Common myeloid progenitor, CD34-positive (primary cell): Measurements from ENCODE around the gene CYP24A1.
A peak's percentile ranks its signal among the peaks of the same experiment; 100 is the strongest.

Experiments used
- CTCF ChIA-PET: fragments of 350-600 bp; sonication (Branson Sonifier 250); formaldehyde crosslinking; loops from one replicate; lab custom pipeline; 2021; ENCODE audit warnings: antibody characterized with exemption; lab: Charles Lee
- POLR2A ChIA-PET: fragments of 350-600 bp; sonication (Branson Sonifier 250); formaldehyde crosslinking; loops from one replicate; lab custom pipeline; 2021; ENCODE audit warnings: antibody characterized with exemption; lab: Charles Lee
- DNase-seq, 3 donors: peaks; one replicate each; pipeline versions ENCODE4 v3.0.0 to v3.0.0-alpha.2; 2013
- H3K27ac ChIP-seq, 2 experiments: 1 replicate in 1 of 2; 2 replicates in 1 of 2; pipeline ENCODE4 v1.7.0; 2013; ENCODE audit warnings: inconsistent platforms in 2 of 2, low read length in 2 of 2, mild to moderate bottlenecking in 2 of 2, low read depth in 1 of 2, moderate library complexity in 1 of 2; ENCODE audit not compliant: severe bottlenecking in 2 of 2, insufficient read depth in 1 of 2, poor library complexity in 1 of 2
- H3K27me3 ChIP-seq, 5 experiments: replicated peaks in 2 of 5; 1 replicate in 3 of 5; 2 replicates in 2 of 5; pipeline versions ENCODE4 v1.6.1 to v1.7.0; 2013; ENCODE audit warnings: low read length in 4 of 5, mild to moderate bottlenecking in 2 of 5, moderate library complexity in 2 of 5, inconsistent platforms in 1 of 5; ENCODE audit not compliant: insufficient read depth in 5 of 5, control insufficient read depth in 4 of 5
- H3K36me3 ChIP-seq, 4 experiments: 1 replicate in 2 of 4; 2 replicates in 2 of 4; pipeline versions ENCODE4 v1.6.1 to v1.7.0; 2013; ENCODE audit warnings: low read length in 3 of 4, control low read depth in 1 of 4, mild to moderate bottlenecking in 1 of 4; ENCODE audit not compliant: control insufficient read depth in 4 of 4, insufficient read depth in 4 of 4
- H3K4me1 ChIP-seq, 4 experiments: 1 replicate in 3 of 4; 2 replicates in 1 of 4; pipeline versions ENCODE4 v1.6.1 to v1.7.1; 2013; ENCODE audit warnings: low read length in 3 of 4, mild to moderate bottlenecking in 3 of 4, control low read depth in 1 of 4, inconsistent platforms in 1 of 4, moderate library complexity in 1 of 4; ENCODE audit not compliant: control insufficient read depth in 4 of 4, insufficient read depth in 4 of 4; ENCODE audit errors: control extremely low read depth in 1 of 4
- H3K4me3 ChIP-seq, 7 experiments: 1 replicate in 4 of 7; 2 replicates in 3 of 7; pipeline versions ENCODE4 v1.5.1 to v1.7.0; 2013; ENCODE audit warnings: mild to moderate bottlenecking in 7 of 7, low read length in 6 of 7, moderate library complexity in 6 of 7, inconsistent platforms in 2 of 7, low read depth in 2 of 7, control low read depth in 1 of 7; ENCODE audit not compliant: insufficient read depth in 4 of 7, control insufficient read depth in 1 of 7; ENCODE audit errors: extremely low read depth in 1 of 7
- H3K9me3 ChIP-seq, 5 experiments: 1 replicate in 4 of 5; 2 replicates in 1 of 5; pipeline versions ENCODE4 v1.6.1 to v1.7.1; 2013; ENCODE audit warnings: low read length in 4 of 5, mild to moderate bottlenecking in 2 of 5, inconsistent platforms in 1 of 5, low read depth in 1 of 5, moderate library complexity in 1 of 5; ENCODE audit not compliant: control insufficient read depth in 4 of 5, insufficient read depth in 2 of 5; ENCODE audit errors: control extremely low read depth in 1 of 5
- WGBS: methylation state at CpG from one replicate; pipeline ENCODE4 v1.1.5; 2013; ENCODE audit not compliant: insufficient coverage; 5-methylcytosine and 5-hydroxymethylcytosine counted together

CYP24A1 gene

DNA sequence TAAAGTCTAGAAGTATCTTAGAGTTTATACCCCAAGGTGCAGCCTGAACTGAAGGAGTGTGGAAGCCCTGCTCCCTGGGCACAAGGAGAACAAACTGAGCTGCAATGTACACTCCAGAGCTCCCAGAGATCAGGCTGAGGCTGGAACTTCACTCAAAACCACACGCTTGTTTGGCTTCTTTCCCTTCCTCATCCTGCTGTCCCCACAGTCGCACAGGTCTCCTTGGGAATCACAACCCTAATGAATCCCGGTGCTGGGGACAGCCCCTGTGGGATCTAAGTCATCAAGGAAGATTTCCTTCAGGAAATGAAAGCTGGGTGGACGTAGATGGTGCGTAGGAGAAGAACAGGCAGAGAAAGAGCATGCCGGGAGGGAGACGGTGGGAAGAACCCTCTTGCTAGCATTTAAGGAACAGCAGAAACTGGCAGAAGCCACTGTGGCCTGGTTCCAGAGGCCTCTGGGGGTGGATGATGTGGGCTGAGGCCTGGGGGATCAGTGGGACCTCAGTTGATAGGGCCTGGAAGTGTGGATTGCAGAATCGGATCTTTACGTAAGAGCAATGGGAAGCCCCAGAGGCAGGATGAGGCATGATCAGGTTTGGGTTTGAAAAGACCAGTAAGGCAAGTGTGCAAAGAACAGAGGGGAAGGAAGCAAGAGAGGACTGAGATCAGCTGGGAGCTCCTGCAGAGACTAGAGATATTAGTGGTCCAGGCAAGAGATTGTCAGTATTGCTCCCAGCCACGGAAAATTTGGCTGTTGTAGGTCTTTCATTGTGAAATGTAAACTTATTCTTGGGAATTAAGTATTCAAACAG, 21.4 kb downstream of the CYP24A1 start:
- 99% methylated on average over 10 of the region's 10 CpGs for WGBS
- DNase-seq, result no peak
- Histone ChIP-seq H3K36me3 (no peaks in the 10 kb centered on the region), H3K27ac (no peak overlapping the region), H3K4me3 (no peak overlapping the region), H3K9me3 (no peaks in the 10 kb centered on the region), H3K4me1 (no peaks in the 10 kb centered on the region), H3K27me3 (peaks cover 0 to 9% (median 2%) of the 10 kb centered on the region in 5 experiments)
- ChIA-PET POLR2A (no interaction called here), CTCF (no interaction called here)

GRCh38 chr20:54151511-54152226, 22.1 kb downstream of the CYP24A1 start:
- 93% methylated on average over 6 of the region's 12 CpGs for WGBS
- ChIA-PET CTCF (no interaction called here), POLR2A (no interaction called here)
- H3K36me3 ChIP-seq, result no peaks in the 10 kb centered on the region
- H3K9me3 ChIP-seq, result no peaks in the 10 kb centered on the region
- H3K4me3 ChIP-seq, result no peak overlapping the region
- H3K27ac ChIP-seq, result no peak overlapping the region
- H3K4me1 ChIP-seq, result no peaks in the 10 kb centered on the region
- DNase-seq, result no peak
- H3K27me3 ChIP-seq, result peaks cover 0 to 6% (median 0%) of the 10 kb centered on the region in 5 experiments

DNA sequence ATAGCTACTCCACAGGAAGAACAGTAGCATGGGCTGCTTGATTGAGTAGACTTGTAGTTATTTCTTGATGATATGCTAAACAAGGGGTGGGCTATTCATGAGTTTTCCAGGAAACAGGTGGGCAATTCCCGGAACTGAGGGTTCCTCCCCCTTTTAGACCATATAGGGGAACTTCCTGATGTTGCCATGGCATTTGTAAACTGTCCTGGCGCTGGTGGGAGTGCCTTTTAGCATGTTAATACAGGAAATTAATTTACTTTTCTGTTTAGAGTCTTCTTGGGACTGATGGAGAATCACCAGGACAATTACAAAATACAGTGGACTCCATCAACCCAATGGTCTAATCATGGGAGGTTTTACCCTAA, 22.7 kb downstream of the CYP24A1 start:
- Histone ChIP-seq H3K36me3 (no peaks in the 10 kb centered on the region), H3K27ac (no peak overlapping the region), H3K27me3 (peaks cover 0 to 6% (median 0%) of the 10 kb centered on the region in 5 experiments), H3K4me1 (no peaks in the 10 kb centered on the region), H3K4me3 (no peak overlapping the region), H3K9me3 (no peaks in the 10 kb centered on the region)
- peak in 2 of 3 donors; percentile 18 to 24 for DNase-seq
- POLR2A ChIA-PET, result no interaction called here
- CTCF ChIA-PET, result no interaction called here
- WGBS, result 17% methylated on average over 1 of the region's 2 CpGs

- no peak overlapping the region for H3K27ac ChIP-seq
- H3K4me3 ChIP-seq, result no peak overlapping the region
- ChIA-PET POLR2A (no interaction called here), CTCF (no interaction called here)
- no peak for DNase-seq
- H3K4me1 ChIP-seq, result no peaks in the 10 kb centered on the region
- no peaks in the 10 kb centered on the region for H3K9me3 ChIP-seq
- peaks cover 0 to 6% (median 0%) of the 10 kb centered on the region in 5 experiments for H3K27me3 ChIP-seq
- 95% methylated on average over 4 of the region's 7 CpGs for WGBS
- H3K36me3 ChIP-seq, result no peaks in the 10 kb centered on the region
Observed at GRCh38 chr20:54149765-54150264, 24.0 kb downstream of the CYP24A1 start.

DNA sequence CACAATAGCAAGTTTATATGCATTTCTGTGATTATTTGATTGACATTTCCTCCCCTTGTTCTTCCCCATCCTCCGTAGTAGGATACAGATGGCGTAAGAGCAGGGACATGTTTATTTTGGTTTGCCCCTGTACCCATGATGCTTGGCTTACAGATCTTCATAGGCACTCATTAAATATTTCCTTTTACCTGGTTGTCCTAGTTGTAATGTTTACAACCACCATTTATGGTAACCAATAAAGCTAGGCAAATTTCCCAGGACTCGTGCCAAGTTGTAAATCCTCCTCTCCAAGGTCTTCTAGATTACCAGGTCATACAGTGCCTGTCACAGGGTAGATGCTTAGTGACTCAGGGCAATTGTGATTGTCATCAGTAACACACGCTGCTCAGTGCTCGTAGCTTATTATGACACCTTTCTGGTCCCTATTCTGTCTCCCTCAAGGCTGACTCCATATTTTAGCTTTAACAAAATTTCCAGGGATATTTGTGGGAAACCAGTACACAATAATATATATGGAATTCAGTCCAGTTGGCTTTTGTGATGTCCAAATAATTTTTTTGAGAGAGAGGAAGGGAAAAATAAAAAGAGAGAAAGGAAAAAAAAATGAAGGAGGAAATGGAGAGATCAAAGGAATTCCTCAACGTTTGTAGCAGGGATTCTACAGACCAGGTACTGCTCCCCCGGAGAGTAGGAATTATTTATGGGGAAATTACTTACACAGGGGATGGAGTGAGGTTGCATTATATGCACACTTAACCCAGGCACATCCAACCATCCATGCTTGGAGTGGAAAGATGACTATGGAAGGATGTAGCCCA, 24.6 kb downstream of the CYP24A1 start:
- ChIA-PET CTCF (interaction anchor here (1.0 kb wide), 1 partner anchor 45 kb away, joined by 3 read pairs; no protein-coding TSS in a partner anchor), POLR2A (no interaction called here)
- peaks cover 0 to 4% (median 0%) of the 10 kb centered on the region in 5 experiments for H3K27me3 ChIP-seq
- H3K9me3 ChIP-seq, result no peaks in the 10 kb centered on the region
- no peaks in the 10 kb centered on the region for H3K36me3 ChIP-seq
- H3K4me3 ChIP-seq, result no peak overlapping the region
- H3K27ac ChIP-seq, result no peak overlapping the region
- 67% methylated on average over 1 of the region's 7 CpGs for WGBS
- peak in 1 of 3 donors; percentile 23 for DNase-seq
- H3K4me1 ChIP-seq, result no peaks in the 10 kb centered on the region

GRCh38 chr20:54146672-54147071, 27.1 kb downstream of the CYP24A1 start:
- Histone ChIP-seq H3K4me1 (no peaks in the 10 kb centered on the region), H3K27ac (no peak overlapping the region), H3K9me3 (peaks cover 0 to 3% (median 2%) of the 10 kb centered on the region in 5 experiments), H3K4me3 (no peak overlapping the region), H3K27me3 (peaks cover 0 to 6% (median 0%) of the 10 kb centered on the region in 5 experiments), H3K36me3 (no peaks in the 10 kb centered on the region)
- CTCF ChIA-PET, result no interaction called here
- no CpG with 5 or more reads among the region's 1 CpG for WGBS
- no peak for DNase-seq
- POLR2A ChIA-PET, result no interaction called here
